Uterus (tissue), 2 donors: ENCODE measurements around the gene MS4A15.

Experiments used
- POLR2A ChIP-seq, 2 donors: fragments of 450-650 bp; IDR thresholded peaks; one replicate each; pipeline ENCODE4 v1.6.1; 2016; ENCODE audit warnings: antibody characterized with exemption in 2 of 2, mild to moderate bottlenecking in 1 of 2, moderate library complexity in 1 of 2
- TF ChIP-seq, protein P1 (sequence below), 4 experiments: fragments of 200-600 bp in 2 of 4; fragments of 450-650 bp in 2 of 4; sonication (generic) in 2 of 4; IDR thresholded peaks; one replicate each; pipeline ENCODE4 v1.5.1; 2016 to 2019; ENCODE audit warnings: antibody characterized with exemption in 4 of 4, mild to moderate bottlenecking in 2 of 4, moderate library complexity in 1 of 4

DNA sequence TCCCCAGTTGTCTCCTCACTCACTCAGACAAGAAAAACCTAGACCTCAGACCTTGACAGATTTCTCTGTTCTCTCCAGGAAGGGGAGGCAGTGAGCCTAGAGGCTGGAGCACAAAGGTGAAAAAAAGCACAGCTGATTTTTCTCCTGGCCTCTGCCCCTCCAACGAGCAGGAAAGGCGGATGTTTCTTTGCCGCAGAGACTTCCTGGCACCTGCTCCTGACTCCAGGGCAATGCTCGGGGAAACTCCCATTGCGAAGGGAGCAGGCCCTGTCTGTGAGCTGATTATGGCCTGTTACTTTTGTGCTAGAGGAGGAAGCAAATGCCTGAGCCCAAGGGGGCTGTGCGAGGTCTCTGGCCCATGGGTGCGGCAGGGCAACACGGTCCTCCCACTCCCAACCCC, 53.9 kb downstream of the MS4A15 start:
- TF ChIP-seq, protein P1, sequence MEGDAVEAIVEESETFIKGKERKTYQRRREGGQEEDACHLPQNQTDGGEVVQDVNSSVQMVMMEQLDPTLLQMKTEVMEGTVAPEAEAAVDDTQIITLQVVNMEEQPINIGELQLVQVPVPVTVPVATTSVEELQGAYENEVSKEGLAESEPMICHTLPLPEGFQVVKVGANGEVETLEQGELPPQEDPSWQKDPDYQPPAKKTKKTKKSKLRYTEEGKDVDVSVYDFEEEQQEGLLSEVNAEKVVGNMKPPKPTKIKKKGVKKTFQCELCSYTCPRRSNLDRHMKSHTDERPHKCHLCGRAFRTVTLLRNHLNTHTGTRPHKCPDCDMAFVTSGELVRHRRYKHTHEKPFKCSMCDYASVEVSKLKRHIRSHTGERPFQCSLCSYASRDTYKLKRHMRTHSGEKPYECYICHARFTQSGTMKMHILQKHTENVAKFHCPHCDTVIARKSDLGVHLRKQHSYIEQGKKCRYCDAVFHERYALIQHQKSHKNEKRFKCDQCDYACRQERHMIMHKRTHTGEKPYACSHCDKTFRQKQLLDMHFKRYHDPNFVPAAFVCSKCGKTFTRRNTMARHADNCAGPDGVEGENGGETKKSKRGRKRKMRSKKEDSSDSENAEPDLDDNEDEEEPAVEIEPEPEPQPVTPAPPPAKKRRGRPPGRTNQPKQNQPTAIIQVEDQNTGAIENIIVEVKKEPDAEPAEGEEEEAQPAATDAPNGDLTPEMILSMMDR (IDR thresholded peaks at IDR 0.05): no peak
- no peak for TF ChIP-seq POLR2A (IDR thresholded peaks at IDR 0.05)
